Right cardiac atrium (tissue), 5 donors: ENCODE results near the gene ETV4. TPM values are rescaled to one million over a fixed set of nuclear protein-coding genes. Genes with fewer than 3 reads are reported as not detected.
"Not testable (repeated sequence)": the region's sequence is repeated elsewhere in the genome, so short reads cannot be mapped to it uniquely, and the experiment has no call there.

ENCODE experiments used
- ATAC-seq, 2 donors: fragments of 200-7000 bp; cut with Tn5 transposase; one replicate each; pipeline versions ENCODE4 v1.8.0 to v1.9.1; 2020; ENCODE audit warnings: moderate library complexity in 2 of 2, mild to moderate bottlenecking in 1 of 2
- DNase-seq, 3 donors: peaks; one replicate each; pipeline ENCODE4 v3.0.0-alpha.2; 2020
- H3K27ac ChIP-seq: one replicate; pipeline ENCODE4 v1.5.1; 2013; ENCODE audit warnings: mild to moderate bottlenecking, low read length, control low read depth, moderate library complexity
- H3K27me3 ChIP-seq: one replicate; pipeline ENCODE4 v1.6.1; 2013; ENCODE audit not compliant: control insufficient read depth, insufficient read depth
- H3K4me1 ChIP-seq: one replicate; pipeline ENCODE4 v1.6.1; 2013; ENCODE audit warnings: low read length; ENCODE audit not compliant: control insufficient read depth, insufficient read depth
- H3K4me3 ChIP-seq: one replicate; pipeline ENCODE4 v1.5.1; 2013; ENCODE audit warnings: low read length, control low read depth
- H3K9me3 ChIP-seq: one replicate; pipeline ENCODE4 v1.6.1; 2013; ENCODE audit warnings: low read length; ENCODE audit not compliant: control insufficient read depth
- WGBS: extraction: QIAGEN DNeasy Blood & Tissue Kit; methylation state at CpG from one replicate; pipeline ENCODE4 v1.1.7; 2013; 5-methylcytosine and 5-hydroxymethylcytosine counted together
- intact Hi-C, 4 donors: fragments of 100-400 bp; cut with DNase I; formaldehyde crosslinking; loops; one replicate each; pipeline versions ENCODE4 v1.11.0 to v1.14.0; 2022 to 2023
- polyA plus RNA-seq: library from polyadenylated mRNA; stranded (reverse); fragments of 200-250 nt; gene quantifications from one replicate; pipeline ENCODE4 v1.2.3, GENCODE V29; 2013
- total RNA-seq, 4 donors: library from RNA; stranded (reverse); fragmentation: NEBNext Ultra II Directional; extraction: Animal tissue kit (Norgen Biotek cat#: 25700); gene quantifications; one replicate each; pipeline ENCODE4 v1.2.1, GENCODE V29; 2021
- donor health status: healthy with polysubstance abuse.
- donor health status: DM: no; HTN: yes; CAD: no.
- donor health status: DM: no; HTN: no; CAD: no.
- donor health status: DM: no; HTN: yes; CAD: no; lungs with severe emphysema.
- donor health status: DM: yes; HTN: yes; CAD: no.

Gene ETV4
- total and polyA plus RNA-seq, 5 donors: 0.14 to 2.1 (median 0.43) TPM; not detected in 1

DNA sequence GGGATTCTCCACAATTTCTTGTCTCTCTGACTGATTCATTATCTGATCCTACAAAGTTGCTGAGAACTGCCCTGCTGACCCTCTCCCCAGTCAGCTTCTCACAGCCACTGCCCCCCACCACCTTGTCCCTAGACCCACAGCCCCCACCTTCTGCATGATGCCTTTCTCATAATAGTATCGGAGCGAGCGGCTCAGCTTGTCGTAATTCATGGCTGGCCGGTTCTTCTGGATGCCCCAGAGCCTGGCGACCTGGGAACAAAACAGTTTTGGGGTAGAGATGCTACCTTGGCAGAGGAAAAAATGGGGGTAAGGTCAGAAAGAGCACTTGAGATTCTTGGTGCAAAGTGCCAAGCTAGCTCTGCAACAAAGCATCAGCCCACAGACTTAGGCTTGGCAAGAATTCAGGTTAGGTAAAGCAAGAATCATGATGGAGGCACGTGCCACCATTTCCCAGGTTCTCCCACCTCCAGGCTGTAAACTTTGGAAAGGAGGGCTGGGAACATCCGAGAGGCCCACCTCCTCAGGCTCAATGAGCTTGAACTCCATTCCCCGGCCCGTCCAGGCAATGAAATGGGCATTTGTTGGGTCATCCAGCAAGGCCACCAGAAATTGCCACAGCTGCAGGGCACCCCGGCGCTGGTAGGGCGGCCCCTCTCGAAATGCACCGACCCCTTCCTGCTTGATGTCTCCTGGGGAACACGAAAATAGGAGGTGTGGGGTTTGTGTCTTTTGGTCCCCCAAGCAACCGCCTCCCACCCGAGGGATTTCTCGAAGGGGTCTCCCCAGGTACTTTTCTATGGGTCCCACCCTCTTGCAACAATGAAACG, 16.9 kb downstream of the ETV4 start:
- peak overlapping the region; percentile 86 for H3K27ac ChIP-seq
- DNase-seq: peak in 1 of 3 donors; percentile 58
- WGBS: 94% methylated on average over 20 of the region's 20 CpGs
- no peak for ATAC-seq
- H3K27me3 ChIP-seq: no peaks in the 10 kb centered on the region
- intact Hi-C loops: no loop called here
- no peaks in the 10 kb centered on the region for H3K9me3 ChIP-seq
- H3K4me1 ChIP-seq: peaks cover 18% of the 10 kb centered on the region
- H3K4me3 ChIP-seq: no peak overlapping the region

GRCh38 chr17:43528319-43528987, 17.7 kb downstream of the ETV4 start:
- 67% methylated on average over 13 of the region's 13 CpGs for WGBS
- intact Hi-C loops: no loop called here

GRCh38 chr17:43526886-43527648, 19.1 kb downstream of the ETV4 start:
- H3K27ac ChIP-seq: no peak overlapping the region
- intact Hi-C loops: no loop called here

More at GRCh38 chr17:43528319-43528987, 17.7 kb downstream of the ETV4 start:
- ATAC-seq (peak; percentile 48 to 59), DNase-seq (peak; percentile 41 to 75 (median 75))
- Histone ChIP-seq H3K27ac (peak overlapping the region; percentile 86), H3K27me3 (no peaks in the 10 kb centered on the region), H3K9me3 (no peaks in the 10 kb centered on the region), H3K4me1 (peaks cover 18% of the 10 kb centered on the region), H3K4me3 (no peak overlapping the region)

DNA sequence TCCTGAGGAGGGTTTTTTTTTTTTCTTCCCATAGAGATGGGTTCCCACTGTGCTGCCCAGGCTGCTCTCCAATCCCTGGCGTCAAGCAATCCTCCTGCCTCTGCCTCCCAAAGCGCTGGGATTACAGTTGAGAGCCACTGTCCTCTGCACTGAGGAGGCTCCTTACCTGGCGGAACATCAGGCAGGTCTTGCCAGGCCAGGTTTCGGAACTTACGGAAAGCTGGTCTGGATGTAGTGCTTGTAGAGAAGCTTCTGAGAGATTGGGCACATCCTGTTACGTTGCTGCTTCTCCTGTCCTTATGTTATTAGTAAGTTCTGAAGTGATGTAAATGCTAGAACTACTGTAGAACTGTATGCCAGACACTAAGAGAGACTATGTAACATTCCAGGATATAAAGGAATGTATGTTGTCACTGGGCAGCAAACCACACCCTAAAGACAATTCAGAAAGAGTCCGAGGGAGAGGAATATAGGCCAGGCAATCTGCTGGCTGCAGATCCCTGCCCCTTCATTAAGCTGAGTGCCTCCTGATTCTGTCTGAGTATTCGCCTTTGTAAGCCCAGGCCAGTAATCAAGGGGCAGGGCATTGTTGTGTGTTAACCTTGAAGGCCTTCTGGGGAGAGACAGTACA, 21.1 kb downstream of the ETV4 start:
- no peaks in the 10 kb centered on the region for H3K27me3 ChIP-seq
- no peaks in the 10 kb centered on the region for H3K9me3 ChIP-seq
- DNase-seq (no peak), ATAC-seq (no peak)
- intact Hi-C loops: no loop called here
- no peak overlapping the region for H3K4me3 ChIP-seq
- 91% methylated on average over 8 of the region's 8 CpGs for WGBS
- H3K4me1 ChIP-seq: peaks cover 9% of the 10 kb centered on the region
- no peak overlapping the region for H3K27ac ChIP-seq

More at GRCh38 chr17:43526886-43527648, 19.1 kb downstream of the ETV4 start:
- no peaks in the 10 kb centered on the region for H3K27me3 ChIP-seq
- peaks cover 18% of the 10 kb centered on the region for H3K4me1 ChIP-seq
- no peak for ATAC-seq
- no peak overlapping the region for H3K4me3 ChIP-seq
- WGBS: 86% methylated on average over 7 of the region's 7 CpGs
- DNase-seq: no peak
- no peaks in the 10 kb centered on the region for H3K9me3 ChIP-seq

DNA sequence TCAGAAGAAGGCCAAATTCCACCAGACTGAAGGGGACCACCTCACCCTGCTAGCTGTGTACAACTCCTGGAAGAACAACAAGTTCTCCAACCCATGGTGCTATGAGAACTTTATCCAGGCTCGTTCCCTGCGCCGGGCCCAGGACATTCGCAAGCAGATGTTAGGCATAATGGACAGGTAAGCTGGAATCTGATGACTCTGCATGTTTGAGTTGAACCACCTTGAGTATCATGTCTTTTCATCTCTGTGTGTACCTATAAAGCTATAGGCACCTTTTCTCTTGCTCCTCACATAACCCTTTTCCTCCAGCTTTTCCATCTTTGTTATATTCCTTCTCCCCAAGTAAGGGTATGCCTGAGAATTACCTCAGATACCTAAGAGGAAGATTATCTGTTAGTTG, 24.8 kb downstream of the ETV4 start:
- intact Hi-C loops: loop anchor here in 1 of 4 donors (2.0 kb wide), 1 partner anchor 155 kb away; no protein-coding TSS in a partner anchor
- WGBS: 96% methylated on average over 4 of the region's 4 CpGs

GRCh38 chr17:43517615-43518386, 28.3 kb downstream of the ETV4 start:
- no peak overlapping the region for H3K27ac ChIP-seq
- 64% methylated on average over 8 of the region's 8 CpGs for WGBS

More for the DNA sequence above, 24.8 kb downstream of the ETV4 start:
- H3K4me3 ChIP-seq: no peak overlapping the region
- no peak for DNase-seq
- H3K27ac ChIP-seq: no peak overlapping the region
- no peak for ATAC-seq
- H3K4me1 ChIP-seq: no peaks in the 10 kb centered on the region
- H3K27me3 ChIP-seq: no peaks in the 10 kb centered on the region
- no peaks in the 10 kb centered on the region for H3K9me3 ChIP-seq

GRCh38 chr17:43517161-43517560, 29.0 kb downstream of the ETV4 start:
- H3K4me3 ChIP-seq: no peak overlapping the region
- no peaks in the 10 kb centered on the region for H3K27me3 ChIP-seq
- intact Hi-C loops: no loop called here
- H3K27ac ChIP-seq: no peak overlapping the region
- H3K4me1 ChIP-seq: peaks cover 2% of the 10 kb centered on the region
- no peak for ATAC-seq
- DNase-seq: no peak
- no peaks in the 10 kb centered on the region for H3K9me3 ChIP-seq
- WGBS: 72% methylated on average over 6 of the region's 6 CpGs

More at GRCh38 chr17:43517615-43518386, 28.3 kb downstream of the ETV4 start:
- Histone ChIP-seq H3K4me1 (peaks cover 2% of the 10 kb centered on the region), H3K4me3 (no peak overlapping the region), H3K27me3 (no peaks in the 10 kb centered on the region), H3K9me3 (no peaks in the 10 kb centered on the region)
- no peak for DNase-seq
- ATAC-seq: peak in 1 of 2 donors; percentile 67
- intact Hi-C loops: no loop called here

DNA sequence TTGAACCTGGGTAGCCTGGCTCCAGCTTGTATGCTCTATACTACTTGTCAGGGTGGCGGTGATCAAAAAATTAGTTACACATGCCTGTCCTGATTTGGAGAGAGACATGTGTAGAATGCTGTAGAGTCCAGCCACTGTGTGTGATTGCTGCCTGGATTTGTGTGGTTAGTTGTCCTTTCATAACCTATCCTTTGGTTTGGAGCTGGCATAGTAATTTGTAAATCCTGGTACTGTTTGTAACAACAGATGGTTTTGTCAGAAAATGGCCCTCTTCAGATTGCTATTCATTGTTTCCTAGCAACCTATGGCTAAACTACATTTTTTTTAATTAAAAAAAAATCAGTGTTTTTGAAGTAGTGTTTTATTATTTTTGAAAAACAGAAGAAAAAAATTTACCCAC, 30.5 kb downstream of the ETV4 start:
- WGBS: 89% methylated on average over 1 of the region's 1 CpG
- DNase-seq: no peak
- Histone ChIP-seq H3K9me3 (no peaks in the 10 kb centered on the region), H3K4me1 (peaks cover 2% of the 10 kb centered on the region), H3K4me3 (no peak overlapping the region), H3K27ac (peak overlapping the region; percentile 33), H3K27me3 (no peaks in the 10 kb centered on the region)
- intact Hi-C loops: no loop called here
- peak; percentile 19 to 31 for ATAC-seq

DNA sequence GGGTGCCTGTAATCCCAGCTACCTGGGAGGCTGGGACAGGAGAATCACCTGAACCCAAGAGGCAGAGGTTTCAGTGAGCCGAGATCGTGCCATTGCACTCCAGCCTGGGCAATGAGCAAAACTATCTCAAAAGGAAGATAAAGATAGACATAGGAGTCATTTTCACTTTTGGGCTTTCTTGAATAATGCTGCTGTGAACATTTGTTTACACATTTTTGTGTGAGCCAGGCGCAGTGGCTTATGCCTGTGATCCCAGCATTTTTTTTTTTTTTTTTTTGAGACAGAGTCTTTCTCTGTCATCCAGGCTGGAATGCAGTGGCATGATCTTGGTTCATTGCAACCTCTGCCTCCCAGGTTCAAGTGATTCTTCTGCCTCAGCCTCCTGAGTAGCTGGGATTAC, 34.9 kb downstream of the ETV4 start:
- intact Hi-C loops, DNase-seq, H3K4me1 ChIP-seq, H3K27ac ChIP-seq, H3K4me3 ChIP-seq, H3K9me3 ChIP-seq, H3K27me3 ChIP-seq, ATAC-seq: not testable (repeated sequence)
- over 99% methylated on average over 3 of the region's 3 CpGs for WGBS

GRCh38 chr17:43509440-43509839, 36.7 kb downstream of the ETV4 start:
- H3K4me3 ChIP-seq, H3K4me1 ChIP-seq, H3K27me3 ChIP-seq, ATAC-seq, H3K9me3 ChIP-seq, H3K27ac ChIP-seq, intact Hi-C loops, DNase-seq: not testable (repeated sequence)
- 97% methylated on average over 7 of the region's 7 CpGs for WGBS
